ENCODE measurements around the gene TXK.

TXK gene

GRCh38 chr4:48139691-48140090 is 5.6 kb upstream of the TXK start:
- TF ChIP-seq CTCF (conservative IDR thresholded peaks at IDR 0.05; ENCODE audit: low read length), result no peak
- peak overlapping the region; percentile 55 for H3K4me2 ChIP-seq (ENCODE audit: low read depth, low read length, poor library complexity, severe bottlenecking)
- peaks cover 70% of the 10 kb centered on the region for H3K36me3 ChIP-seq (ENCODE audit: insufficient read depth, low read length)
- peak overlapping the region; percentile 52 for H3K9ac ChIP-seq (ENCODE audit: low read depth, low read length, poor library complexity, severe bottlenecking)
- no peaks in the 10 kb centered on the region for H3K27me3 ChIP-seq (ENCODE audit: insufficient read depth, low read length, poor library complexity, severe bottlenecking)
- H3K4me1 ChIP-seq (ENCODE audit: insufficient read depth, low read length, poor library complexity, severe bottlenecking), result peaks cover 34% of the 10 kb centered on the region
- no peak overlapping the region for H2AFZ ChIP-seq (ENCODE audit: low read length)
- peaks cover 9% of the 10 kb centered on the region; the same call in 1 of the 2 replicates for H3F3A ChIP-seq (ENCODE audit: low read depth)
- H3K9me2 ChIP-seq (replicated peaks; ENCODE audit: low read depth, low read length), result no peaks in the 10 kb centered on the region
- no peaks in the 10 kb centered on the region for H3K9me3 ChIP-seq (ENCODE audit: insufficient read depth, low read depth, low read length)
- H3K79me2 ChIP-seq (ENCODE audit: insufficient read depth, low read length), result no peaks in the 10 kb centered on the region
- no peaks in the 10 kb centered on the region for H4K20me1 ChIP-seq (ENCODE audit: insufficient read depth, low read length, poor library complexity, severe bottlenecking)
- peak overlapping the region; percentile 17 for H3K4me3 ChIP-seq (ENCODE audit: low read length, poor library complexity, severe bottlenecking)

GRCh38 chr4:48138936-48139335 is 4.9 kb upstream of the TXK start:
- Histone ChIP-seq H3K36me3 (ENCODE audit: insufficient read depth, low read length) (peaks cover 65% of the 10 kb centered on the region), H3K9me3 (ENCODE audit: insufficient read depth, low read depth, low read length) (no peaks in the 10 kb centered on the region), H2AFZ (ENCODE audit: low read length) (no peak overlapping the region), H3K4me3 (ENCODE audit: low read length, poor library complexity, severe bottlenecking) (peak overlapping the region; percentile 17), H3K4me2 (ENCODE audit: low read depth, low read length, poor library complexity, severe bottlenecking) (peak overlapping the region; percentile 55), H3K4me1 (ENCODE audit: insufficient read depth, low read length, poor library complexity, severe bottlenecking) (peaks cover 40% of the 10 kb centered on the region), H3K9ac (ENCODE audit: low read depth, low read length, poor library complexity, severe bottlenecking) (peak overlapping the region; percentile 52), H3K27me3 (ENCODE audit: insufficient read depth, low read length, poor library complexity, severe bottlenecking) (no peaks in the 10 kb centered on the region), H4K20me1 (ENCODE audit: insufficient read depth, low read length, poor library complexity, severe bottlenecking) (no peaks in the 10 kb centered on the region), H3K79me2 (ENCODE audit: insufficient read depth, low read length) (no peaks in the 10 kb centered on the region), H3K9me2 (replicated peaks; ENCODE audit: low read depth, low read length) (no peaks in the 10 kb centered on the region), H3F3A (ENCODE audit: low read depth) (peaks cover 9% of the 10 kb centered on the region; the same call in 1 of the 2 replicates)
- no peak for TF ChIP-seq EZH2phosphoT487 (IDR thresholded peaks at IDR 0.05; ENCODE audit: borderline replicate concordance)
- no peak for TF ChIP-seq CTCF (conservative IDR thresholded peaks at IDR 0.05; ENCODE audit: low read length)

GRCh38 chr4:48138511-48138910 is 4.5 kb upstream of the TXK start:
- Histone ChIP-seq H3K27me3 (ENCODE audit: insufficient read depth, low read length, poor library complexity, severe bottlenecking) (no peaks in the 10 kb centered on the region), H3K4me1 (ENCODE audit: insufficient read depth, low read length, poor library complexity, severe bottlenecking) (peaks cover 42% of the 10 kb centered on the region), H3K9me3 (ENCODE audit: insufficient read depth, low read depth, low read length) (no peaks in the 10 kb centered on the region), H3K4me3 (ENCODE audit: low read length, poor library complexity, severe bottlenecking) (no peak overlapping the region), H2AFZ (ENCODE audit: low read length) (no peak overlapping the region), H3K9me2 (replicated peaks; ENCODE audit: low read depth, low read length) (no peaks in the 10 kb centered on the region), H3K9ac (ENCODE audit: low read depth, low read length, poor library complexity, severe bottlenecking) (no peak overlapping the region), H4K20me1 (ENCODE audit: insufficient read depth, low read length, poor library complexity, severe bottlenecking) (no peaks in the 10 kb centered on the region), H3F3A (ENCODE audit: low read depth) (peaks cover 9% of the 10 kb centered on the region; the same call in 1 of the 2 replicates), H3K4me2 (ENCODE audit: low read depth, low read length, poor library complexity, severe bottlenecking) (peak overlapping the region; percentile 55), H3K79me2 (ENCODE audit: insufficient read depth, low read length) (no peaks in the 10 kb centered on the region), H3K36me3 (ENCODE audit: insufficient read depth, low read length) (peaks cover 65% of the 10 kb centered on the region)
- no peak for TF ChIP-seq EZH2phosphoT487 (IDR thresholded peaks at IDR 0.05; ENCODE audit: borderline replicate concordance)

- Histone ChIP-seq H3K79me2 (ENCODE audit: insufficient read depth, low read length) (no peaks in the 10 kb centered on the region), H2AFZ (ENCODE audit: low read length) (no peak overlapping the region), H3K4me1 (ENCODE audit: insufficient read depth, low read length, poor library complexity, severe bottlenecking) (peaks cover 42% of the 10 kb centered on the region), H3K36me3 (ENCODE audit: insufficient read depth, low read length) (peaks cover 58% of the 10 kb centered on the region), H3K9me3 (ENCODE audit: insufficient read depth, low read depth, low read length) (no peaks in the 10 kb centered on the region), H3K9ac (ENCODE audit: low read depth, low read length, poor library complexity, severe bottlenecking) (peak overlapping the region; percentile 19), H3K9me2 (replicated peaks; ENCODE audit: low read depth, low read length) (no peaks in the 10 kb centered on the region), H3K4me2 (ENCODE audit: low read depth, low read length, poor library complexity, severe bottlenecking) (no peak overlapping the region), H3K4me3 (ENCODE audit: low read length, poor library complexity, severe bottlenecking) (no peak overlapping the region), H3F3A (ENCODE audit: low read depth) (peaks cover 9% of the 10 kb centered on the region; the same call in 1 of the 2 replicates), H4K20me1 (ENCODE audit: insufficient read depth, low read length, poor library complexity, severe bottlenecking) (no peaks in the 10 kb centered on the region), H3K27me3 (ENCODE audit: insufficient read depth, low read length, poor library complexity, severe bottlenecking) (no peaks in the 10 kb centered on the region)
- no peak for TF ChIP-seq EZH2phosphoT487 (IDR thresholded peaks at IDR 0.05; ENCODE audit: borderline replicate concordance)
- no peak for TF ChIP-seq CTCF (conservative IDR thresholded peaks at IDR 0.05; ENCODE audit: low read length)
Observed at GRCh38 chr4:48137846-48138245, 3.8 kb upstream of the TXK start.
